Stimulated activated CD8-positive, alpha-beta memory T cell treated with anti-CD3 and anti-CD28 coated beads, Interleukin-12 subunit alpha, Interleukin-12 subunit beta, amount 100 ng/mL, for 4 hours (primary cell): ENCODE results near the gene AURKAIP1.

Source experiments
- DNase-seq: peaks from one replicate; pipeline ENCODE4 v3.0.0-alpha.2; 2020; ENCODE audit warnings: low read depth

The AURKAIP1 gene

DNA sequence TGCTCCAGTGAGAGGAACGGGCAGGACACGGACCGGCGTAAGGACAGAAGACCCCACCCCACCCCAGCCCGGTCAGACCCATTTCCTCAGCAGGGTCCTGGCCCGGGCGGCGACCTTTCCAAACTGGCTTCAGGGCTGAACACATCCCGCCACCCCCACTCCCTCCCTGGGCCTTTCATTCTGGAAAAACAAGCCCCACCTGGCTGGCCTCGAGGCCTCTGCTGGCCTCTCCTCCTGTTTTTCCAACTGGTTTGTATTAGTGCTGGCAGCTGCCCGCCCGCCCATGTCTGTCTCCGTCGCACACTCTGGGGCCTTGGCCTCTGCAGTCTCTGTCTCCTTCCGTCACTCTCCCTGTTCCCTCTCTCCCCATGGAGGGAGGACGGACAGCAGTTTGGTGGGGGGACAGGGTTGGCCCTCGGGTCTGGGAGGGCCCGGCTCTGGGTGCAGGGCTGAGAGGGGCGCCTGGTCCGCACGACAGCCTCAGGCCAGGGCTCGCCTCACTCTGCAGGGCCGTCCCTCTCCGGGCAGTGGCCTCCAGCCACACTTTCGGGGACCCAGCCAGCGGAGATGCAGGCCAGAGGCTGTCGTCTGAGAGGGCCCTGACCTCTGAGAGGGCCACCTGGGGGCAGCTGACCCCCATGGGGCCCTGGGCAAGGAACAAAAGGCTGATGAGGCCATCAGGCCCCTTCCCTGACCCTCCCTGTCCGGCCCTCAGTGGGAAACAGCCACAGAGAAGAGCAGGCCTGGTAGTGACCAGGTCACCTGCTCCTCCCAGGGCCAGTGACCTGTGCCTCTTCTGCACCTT, 15.1 kb downstream of the AURKAIP1 start:
- no peak for DNase-seq

DNA sequence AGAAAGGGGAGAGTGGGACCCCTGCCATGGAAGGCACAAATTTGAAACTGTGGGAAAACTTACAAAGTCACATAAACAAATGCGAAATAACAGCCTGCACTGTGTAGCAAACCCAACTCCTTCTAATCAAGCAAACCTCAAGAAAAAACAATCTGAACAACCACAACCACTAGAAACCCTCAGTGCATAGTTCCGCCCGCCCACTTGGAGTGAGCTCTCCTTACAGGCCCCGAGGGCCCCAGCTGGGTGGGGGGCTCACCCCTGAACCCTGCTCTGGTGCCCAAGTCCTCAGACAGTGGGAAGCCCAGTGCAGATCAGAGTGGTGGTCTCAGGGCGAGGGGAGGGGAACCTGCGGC, 15.7 kb downstream of the AURKAIP1 start:
- no peak for DNase-seq

DNA sequence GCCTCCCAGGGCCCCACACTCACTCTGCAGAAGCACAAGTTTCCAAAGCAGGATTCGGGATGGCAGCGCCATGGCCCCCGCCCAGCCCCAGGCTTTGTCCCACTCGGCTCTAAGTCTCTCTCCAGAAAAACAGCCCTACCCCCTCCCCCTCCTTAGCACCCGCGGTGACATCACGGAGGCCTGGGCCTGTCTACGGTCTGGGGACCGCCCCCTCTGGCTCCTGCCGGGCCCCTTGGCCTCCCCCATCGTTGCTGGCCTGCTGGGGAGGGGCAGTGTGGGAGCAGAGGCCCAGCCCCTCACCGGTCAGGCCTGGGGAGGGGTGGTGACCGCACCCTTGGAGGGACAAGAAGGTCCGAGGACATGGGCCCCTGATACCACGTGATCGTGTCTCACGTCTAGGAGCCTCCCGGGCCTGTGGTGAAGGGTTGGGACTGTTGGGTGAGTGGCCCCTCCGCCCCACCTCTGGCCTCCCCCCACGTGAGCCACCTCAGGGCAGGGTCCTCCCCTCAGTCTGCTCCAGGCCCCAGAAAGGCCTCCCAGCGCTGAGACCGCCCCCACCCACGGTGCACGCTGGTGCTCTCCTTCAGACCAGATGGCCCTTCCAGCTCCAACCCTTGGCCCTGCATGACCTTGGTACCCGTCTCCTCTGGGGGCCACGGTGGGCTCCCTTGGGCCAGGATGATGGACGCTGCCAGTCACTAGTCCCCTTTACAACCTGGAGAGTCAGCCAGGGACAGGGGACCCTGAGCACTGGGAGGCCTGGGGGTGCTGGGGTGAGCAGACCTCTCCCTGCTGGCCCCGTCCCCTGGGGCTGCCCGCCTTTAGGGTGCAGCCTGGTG, 16.4 kb downstream of the AURKAIP1 start, which contains the start of gene MXRA8:
TSS of gene MXRA8 (minus strand) at position 123 of the 839 bp plus-strand sequence. CDS start at position 72, 51 bp downstream.
- DNase-seq: no peak

DNA sequence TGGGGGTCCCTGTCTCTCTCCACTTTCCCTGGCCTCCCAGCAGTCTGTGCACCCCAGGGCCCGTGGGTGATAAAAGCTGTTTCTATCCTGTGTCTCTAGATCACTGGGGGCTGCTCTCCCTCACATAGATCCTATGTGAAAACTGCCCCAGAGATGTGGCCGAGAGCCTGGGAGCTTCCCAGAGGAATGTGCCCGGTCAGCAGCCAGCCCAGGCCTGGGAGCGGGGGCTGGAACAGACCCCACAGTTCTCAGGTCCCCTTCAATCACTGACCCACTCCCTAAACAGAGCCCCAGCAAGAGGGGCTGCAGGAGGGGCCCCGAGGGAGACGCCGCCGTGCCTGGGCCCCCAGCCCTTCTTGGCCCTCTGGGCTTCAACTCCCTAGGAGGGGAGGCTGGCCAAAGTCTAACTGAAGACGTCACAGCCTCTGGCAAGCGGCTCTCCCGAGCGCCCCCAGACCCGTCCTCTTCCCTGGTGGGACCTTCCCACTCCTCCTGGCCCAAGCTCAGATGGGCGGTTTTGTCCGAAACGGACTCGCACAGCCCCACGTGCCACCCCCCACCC, 17.1 kb downstream of the AURKAIP1 start:
- DNase-seq: no peak

DNA sequence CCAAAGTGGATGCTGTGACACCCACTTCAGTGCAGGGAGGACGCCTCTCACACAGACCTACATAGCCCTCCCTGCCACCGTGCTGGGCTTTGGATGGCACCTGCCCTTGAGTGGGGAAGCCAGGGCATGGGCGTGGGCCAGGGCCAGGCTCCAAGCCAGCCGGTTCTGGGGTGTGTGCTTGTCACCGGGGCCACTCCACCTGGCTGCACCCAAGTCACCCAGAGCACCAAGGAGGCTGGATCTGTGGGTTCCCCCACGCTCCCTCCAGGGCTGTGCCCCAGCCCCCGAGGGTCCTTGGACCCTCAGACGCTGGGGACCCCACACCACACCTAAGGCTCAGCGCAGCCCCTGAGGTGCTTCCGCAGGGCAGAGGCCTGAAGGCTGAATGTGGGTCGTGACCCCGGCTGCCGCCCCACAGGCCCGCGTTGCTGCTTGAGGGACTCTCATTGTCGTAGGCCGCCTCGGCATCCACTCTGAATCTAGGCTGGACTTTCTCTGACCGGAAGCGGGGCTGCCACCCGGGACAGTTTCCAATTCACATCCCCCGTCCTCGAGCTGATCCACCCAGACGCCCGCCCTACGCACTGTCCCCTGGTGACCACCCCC, 18.1 kb downstream of the AURKAIP1 start:
- no peak for DNase-seq

DNA sequence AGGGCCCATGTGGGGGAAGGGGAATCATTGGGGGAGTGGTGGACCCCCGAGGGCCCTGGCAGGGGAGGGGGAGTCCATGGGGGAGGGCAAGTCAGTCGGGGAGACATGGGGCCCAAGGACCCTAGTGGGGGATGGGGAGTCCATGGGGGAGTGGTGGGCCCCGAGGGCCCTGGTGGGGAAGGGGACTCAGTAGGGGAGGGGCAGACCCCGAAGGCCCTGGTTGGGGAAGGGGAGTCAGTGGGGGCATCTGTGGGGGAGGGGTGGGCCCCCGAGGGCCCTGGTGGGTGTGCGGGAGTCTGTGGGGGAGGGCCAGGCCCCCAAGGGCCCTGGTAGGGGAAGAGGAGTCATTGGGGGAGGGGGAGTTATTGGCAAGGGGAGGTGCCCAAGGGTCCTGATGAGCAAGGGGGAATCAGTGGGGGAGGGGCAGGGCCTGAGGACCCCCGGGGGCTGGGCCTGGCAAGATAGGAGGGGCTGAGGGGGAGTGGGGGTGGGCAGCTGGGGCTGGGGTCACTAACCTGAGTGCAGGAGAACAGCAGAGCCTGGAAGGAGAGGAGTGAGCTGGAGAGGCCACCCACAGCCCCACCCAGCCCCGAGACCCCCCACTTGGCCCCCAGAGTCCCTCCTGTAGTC, 18.7 kb downstream of the AURKAIP1 start:
- no peak for DNase-seq

DNA sequence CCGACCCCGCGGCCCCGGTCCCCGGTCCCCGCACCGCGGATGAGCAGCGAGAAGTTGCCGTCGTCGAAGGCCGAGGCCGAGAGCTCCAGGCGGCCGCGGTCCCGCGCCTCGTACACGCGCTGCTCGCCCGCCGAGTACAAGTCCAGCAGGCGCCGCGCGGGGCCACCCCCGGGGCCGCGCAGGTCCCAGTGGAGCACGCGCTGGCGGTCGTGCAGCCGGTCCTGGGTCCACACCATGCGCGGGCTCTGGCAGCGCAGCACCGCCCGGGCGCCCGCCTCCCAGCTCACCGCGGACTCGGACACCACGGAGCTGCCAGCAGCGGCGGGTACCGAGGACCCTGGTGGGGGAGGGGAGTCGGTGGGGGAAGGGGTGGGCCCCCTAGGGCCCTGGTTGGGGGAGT, 19.6 kb downstream of the AURKAIP1 start:
- no peak for DNase-seq

DNA sequence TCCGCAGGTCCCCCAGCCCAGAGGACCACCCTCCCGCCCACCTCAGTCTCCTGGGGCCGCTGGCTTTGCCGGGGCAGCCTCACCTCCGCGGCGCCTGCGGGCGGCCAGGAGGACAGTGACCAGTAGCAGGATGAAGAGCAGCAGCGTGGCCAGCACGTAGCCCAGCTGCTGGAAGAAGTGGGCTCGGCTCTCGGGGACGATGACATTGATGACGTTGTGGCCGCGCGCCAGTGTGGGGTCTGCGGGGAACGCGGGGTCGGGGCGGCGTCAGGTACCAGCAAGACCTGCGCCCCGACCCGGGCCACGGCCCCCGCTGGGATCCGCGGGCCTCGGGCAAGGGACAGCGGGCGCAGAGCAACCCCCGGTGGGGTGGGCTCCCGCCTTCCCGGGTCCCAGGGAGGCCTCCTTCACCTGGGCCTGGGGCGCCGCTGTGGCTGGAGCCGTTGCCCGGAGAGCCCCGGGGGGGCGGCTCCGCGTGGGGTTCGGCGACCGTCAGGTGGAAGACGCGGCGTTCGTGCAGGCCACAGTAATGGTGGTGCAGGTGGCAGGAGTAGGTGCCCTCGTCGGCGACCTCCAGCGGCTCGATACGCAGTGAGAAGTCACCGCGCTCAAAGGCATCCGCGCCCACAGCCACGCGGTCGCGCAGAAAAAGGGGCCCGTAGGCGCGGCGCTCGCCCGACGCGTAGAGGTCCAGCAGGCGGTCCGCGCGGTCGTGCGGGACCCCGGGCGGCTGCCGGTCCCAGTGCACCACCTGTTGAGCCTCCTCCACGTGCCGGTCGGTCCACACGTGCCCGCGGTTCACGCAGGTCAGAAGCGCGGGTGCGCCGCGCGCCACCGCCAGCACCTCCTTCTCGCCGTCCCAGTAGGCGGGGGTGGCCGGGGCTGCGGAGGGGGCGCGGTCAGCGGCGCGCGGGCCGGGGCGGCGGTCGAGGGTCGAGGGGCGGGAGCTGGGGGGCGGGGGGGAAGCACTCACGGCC, 20.4 kb downstream of the AURKAIP1 start:
- DNase-seq: no peak

DNA sequence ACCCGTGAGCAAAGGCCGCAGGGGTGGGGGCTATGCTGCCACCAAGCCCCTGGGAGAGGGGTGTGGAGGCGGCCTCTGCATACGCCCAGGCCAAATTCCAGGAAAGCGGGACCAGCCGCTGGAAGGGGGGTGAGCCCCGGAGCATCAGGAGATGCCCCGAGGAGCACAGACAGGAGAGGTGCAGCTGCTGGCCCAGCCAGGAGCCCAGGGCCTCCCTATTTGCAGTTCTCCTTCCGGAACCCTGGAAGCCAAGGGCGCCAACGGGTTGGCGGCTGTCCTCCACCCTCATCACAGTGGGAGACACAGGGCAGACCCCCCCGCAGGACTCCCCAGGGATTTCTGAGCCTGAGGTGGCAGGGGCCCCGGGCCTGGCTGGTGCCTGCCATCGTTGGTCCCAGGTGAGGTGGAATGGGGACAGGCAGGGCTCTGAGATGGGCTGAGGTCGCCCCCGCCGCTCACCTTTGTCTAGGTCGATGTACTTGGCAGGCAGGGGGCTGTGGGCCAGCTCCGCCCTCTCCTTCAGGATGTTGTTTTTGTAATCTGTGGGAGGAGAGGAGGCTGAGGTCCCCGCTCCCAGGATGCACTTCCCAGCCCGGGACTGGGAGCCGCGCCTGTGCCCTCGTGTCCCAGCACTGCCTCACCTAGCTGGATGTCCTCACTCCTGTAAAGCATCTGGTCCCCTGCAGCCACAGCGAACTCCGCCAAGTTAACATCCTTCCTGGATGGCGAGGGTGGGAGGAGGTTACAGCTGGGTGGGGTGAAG, 21.4 kb downstream of the AURKAIP1 start:
- DNase-seq: no peak

DNA sequence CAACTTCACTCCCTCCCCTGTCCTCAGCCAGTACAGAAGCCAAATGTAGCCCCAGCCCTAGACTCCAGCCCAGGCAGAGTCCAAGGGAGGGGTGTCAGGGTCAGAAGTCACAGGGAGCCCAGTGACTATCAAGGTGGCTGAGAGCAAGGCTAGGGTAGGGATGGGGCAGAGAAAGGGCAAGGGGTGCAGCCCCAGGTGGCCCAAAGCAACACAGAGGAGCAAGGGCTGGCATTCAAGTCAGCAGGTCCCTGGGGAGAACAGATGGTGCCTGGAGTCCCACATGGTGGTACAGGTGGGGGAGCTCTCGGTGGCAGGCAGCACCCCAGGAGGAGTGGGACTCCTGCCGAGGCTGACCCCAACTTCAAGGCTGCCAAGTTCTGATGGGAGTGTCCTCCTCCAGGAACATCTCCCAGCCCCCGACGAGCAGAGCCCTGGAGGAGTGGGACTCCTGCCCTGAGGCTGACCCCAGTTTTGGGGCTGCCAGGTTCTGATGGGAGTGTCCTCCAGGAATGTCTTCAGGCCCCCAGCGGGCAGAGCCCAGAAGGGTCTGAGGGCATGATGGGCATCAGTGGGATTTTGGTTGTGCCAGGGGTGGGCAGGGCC, 22.1 kb downstream of the AURKAIP1 start:
- DNase-seq: no peak

DNA sequence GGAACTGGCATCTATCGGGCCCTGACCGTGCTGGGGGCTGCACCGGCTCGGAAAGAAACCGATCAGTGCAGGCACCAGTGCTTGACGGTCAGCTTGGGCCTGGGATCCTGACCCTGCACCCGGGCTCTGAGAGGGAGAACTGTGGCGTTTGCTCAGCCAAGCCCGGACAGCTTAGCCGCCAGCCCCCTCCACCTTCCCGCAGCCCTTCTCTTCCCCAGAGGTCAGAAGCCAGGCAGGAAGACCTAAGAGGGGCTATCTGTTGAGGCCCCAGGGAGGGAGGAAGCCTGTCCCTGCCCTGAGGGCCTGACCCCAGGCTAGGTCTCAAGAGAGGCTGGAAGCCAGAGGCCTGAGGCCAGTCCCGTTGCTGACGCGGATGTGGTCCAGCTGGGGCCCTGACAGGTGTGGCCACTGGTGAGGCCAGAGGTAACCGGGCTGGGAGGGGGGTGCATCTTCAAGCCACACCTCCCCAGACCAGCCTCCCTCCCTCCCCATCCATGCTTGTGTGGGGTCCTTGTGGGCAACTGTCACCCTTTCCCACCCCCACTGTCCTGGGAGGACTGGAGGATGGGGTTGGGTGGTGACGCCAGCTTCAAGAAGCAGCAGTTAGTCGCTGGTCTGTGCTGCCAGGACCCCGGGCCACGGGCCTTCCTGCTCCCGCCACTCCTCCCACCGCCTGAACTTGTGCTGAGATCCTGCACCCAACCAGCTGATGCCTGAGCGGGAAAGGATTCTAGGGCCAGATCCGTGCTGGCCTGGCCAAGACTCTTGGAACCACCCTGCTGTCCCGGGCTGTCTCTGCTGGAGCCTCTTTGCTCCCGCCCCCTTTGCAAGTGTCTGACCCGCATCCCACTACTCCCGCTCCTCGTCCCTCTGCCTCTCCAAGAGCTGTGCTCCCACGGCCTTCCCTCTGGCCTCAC, 23.2 kb downstream of the AURKAIP1 start:
- no peak for DNase-seq

DNA sequence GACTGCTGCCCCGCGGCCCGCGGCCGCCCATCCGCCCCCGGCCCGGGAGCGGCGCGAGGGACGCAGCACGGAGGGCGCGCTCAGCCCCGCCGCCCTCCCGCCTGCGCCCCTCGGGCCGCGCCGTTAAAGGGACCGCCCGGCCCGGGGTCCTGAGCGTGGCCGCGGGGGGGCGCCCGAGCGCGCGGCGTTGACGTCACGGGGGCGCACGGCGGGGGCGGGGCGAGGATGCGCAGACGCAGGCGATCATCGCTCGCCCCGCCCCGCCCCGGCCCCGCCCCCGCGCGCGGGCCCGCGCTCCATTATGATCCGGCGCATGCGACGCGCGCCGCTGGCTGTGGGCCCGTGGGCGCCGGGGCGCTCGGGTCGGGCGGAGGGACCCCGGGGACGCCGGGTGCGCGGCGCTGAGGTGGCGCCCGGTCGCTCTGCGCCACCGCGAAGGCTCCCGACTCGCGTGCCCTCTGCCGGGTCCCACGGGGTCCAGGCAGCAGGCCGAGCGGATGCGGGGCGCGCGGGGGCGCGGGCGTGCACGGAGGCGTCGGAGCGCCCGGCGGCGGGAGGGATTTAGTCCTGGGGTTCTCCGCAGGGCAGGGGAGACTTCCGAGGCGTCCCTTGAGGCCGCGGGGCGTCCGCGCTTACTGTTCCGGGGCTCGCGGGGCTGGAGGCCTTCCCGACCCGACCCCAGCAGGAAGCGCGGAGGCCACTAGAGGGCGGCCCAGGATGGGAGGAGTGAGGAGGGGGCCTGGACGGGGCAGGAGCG, 25.6 kb downstream of the AURKAIP1 start, which contains the start of gene DVL1:
TSS of gene DVL1 (minus strand) at position 163 of the 757 bp plus-strand sequence. CDS start 353 bp downstream, outside the sequence.
- peak; percentile 53 for DNase-seq

DNA sequence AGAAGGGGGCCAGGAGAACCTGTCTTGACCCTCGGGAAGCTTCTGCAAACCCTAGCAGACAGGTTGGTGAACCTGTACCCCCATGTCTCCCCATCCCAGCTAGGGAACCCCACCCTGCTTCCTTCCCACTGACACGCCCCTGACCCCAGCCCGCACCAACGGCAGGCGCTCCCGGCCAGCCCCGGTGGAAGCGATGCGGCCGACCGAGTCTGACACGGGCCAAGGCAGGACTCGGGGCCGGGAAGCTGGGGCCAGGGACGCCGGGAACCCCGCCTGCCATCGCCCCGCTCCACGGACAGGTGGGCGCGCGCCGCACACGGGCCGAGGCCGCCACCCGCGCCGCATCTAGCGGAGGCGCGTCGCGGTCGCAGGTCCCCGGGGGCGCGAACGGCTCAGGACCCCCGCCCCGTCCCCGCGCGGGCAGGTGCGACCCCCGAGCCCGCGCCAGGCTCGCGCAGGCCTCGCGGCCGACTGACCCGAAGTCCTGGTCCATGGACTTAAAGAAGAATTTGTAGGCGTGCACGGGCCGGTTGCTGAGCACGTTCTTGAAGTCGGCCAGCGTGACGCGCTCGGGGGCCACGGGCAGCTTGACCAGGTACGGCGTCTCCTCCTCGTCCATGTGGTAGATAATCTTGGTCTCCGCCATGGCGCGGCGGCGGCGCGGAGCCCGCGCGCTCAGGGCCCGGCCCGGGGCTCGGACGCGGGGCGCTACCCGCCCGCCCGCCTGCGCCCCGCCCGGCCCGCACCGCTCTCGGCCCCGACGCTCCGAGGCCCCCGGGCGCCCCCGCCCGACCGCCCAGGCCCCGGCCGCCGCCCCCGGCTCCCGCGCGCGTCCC, 26.4 kb downstream of the AURKAIP1 start:
- no peak for DNase-seq

DNA sequence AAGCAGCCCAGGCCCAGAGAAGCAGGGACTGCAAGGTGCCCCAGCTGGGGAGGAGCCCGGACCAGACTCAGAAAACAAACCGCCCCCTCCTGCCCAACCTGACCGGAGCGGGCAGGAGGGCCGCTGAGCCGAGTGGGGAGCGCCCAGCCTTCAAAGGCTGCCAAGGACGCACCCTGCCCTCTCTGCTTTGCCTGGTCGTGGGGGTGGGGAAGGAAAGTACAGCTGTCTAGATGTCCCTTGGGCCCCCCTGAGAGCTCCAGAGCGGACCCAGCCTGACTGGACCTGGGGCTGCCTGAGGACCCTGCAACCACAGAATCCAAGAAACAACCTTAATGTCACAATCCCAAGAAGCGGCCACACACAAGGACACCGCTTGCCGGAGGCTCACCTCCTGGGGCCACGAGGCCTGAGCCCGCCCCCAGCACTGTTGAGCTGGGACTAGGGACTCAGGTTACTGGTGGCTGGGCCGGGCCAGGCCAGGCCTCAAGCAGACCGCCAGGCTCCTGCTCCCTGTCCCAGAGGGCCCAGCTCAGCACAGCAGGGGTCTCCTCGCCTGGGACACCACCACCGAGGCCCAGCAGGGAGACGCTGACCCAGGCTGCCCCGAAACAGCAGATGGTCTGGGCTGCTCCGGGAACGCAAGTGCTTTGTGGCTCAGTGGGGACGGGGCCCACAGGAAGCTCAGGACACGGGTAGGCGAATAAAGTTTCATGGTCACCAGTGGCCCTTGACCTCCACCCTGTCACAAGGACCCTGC, 27.2 kb downstream of the AURKAIP1 start:
- no peak for DNase-seq

DNA sequence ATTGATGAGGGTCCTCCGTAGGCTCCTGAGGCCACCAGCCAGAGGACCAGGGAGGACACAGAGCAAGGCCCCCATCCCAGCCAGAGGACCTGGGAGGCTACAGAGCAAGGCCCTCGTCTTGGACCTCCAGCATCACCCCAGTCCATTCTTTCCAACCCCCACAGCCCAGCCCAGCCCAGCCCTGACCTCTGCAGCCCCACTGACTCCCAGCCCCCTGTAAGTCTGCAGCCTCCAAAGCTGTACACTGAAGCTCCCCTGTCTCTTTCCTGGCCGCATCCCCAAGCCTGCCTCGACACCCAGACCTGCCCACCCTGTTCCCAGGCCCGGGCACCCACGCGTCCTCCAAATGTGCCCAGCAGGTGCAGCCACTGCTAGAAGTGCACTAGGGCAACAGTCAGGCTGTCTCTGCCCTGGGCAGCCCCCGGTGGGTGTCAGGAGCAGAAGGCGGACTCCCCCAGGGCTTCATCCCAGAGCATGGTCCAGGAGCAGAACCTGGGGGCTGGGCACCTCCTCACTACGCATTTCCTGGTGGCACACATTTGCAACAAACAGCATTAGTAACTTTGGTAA, 27.9 kb downstream of the AURKAIP1 start:
- DNase-seq: no peak

DNA sequence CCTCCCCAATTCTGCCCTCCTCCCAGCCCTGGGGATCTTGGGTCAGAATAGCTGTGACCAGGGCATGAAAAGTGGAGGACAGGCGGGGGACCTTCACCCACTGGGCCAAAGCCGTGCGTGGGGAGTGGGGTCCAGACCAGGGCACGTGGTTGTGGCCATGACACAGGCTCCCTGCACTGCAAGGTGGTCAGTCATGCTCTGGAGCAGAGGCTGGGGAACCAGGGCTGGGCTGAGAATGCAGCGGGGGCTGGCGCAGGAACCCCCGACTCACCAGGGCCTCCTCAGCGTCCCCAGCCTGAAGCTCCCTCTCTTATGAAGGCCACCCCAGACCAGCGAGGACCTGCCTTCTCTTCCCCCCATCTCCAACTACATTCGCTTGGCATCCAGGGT, 28.5 kb downstream of the AURKAIP1 start:
- no peak for DNase-seq
